Type B pancreatic cell (in vitro differentiated cells): ENCODE results near the gene PLEKHA8. TPM values are rescaled to one million over a fixed set of nuclear protein-coding genes. Genes with fewer than 3 reads are reported as not detected.

Source experiments
- DNase-seq: peaks from one replicate; pipeline ENCODE4 v3.0.0; 2021; ENCODE audit warnings: mixed read lengths; ENCODE audit not compliant: unreplicated experiment; ENCODE audit errors: extremely low spot score
- H3K27ac Mint-ChIP-seq: 2 replicates; pipeline ENCODE4 v1.8.0; 2021; ENCODE audit warnings: mild to moderate bottlenecking, mixed read lengths
- H3K27me3 Mint-ChIP-seq: 2 replicates; pipeline ENCODE4 v1.8.0; 2021; ENCODE audit warnings: mixed read lengths
- H3K36me3 Mint-ChIP-seq: 2 replicates; pipeline ENCODE4 v1.8.0; 2021; ENCODE audit warnings: mixed read lengths
- H3K4me1 Mint-ChIP-seq: one replicate; pipeline ENCODE4 v1.8.0; 2021; ENCODE audit warnings: mixed read lengths; ENCODE audit not compliant: unreplicated experiment
- H3K4me3 Mint-ChIP-seq: 2 replicates; pipeline ENCODE4 v1.8.0; 2021; ENCODE audit warnings: mild to moderate bottlenecking, mixed read lengths
- H3K9me3 Mint-ChIP-seq: 2 replicates; pipeline ENCODE4 v1.8.0; 2021; ENCODE audit warnings: mixed read lengths
- total RNA-seq: library from RNA; stranded (reverse); gene quantifications from 2 replicates; pipeline ENCODE4 v1.2.1, GENCODE V29; 2021; ENCODE audit warnings: low replicate concordance
- TF ChIP-seq, protein P1 (sequence below): fragments of 200-600 bp; sonication (generic); conservative IDR thresholded peaks from 2 replicates; pipeline ENCODE4 v1.5.0; 2021; ENCODE audit warnings: antibody characterized with exemption, mild to moderate bottlenecking

The PLEKHA8 gene
- total RNA-seq, 1 donor from 2014 or later: 46.0 TPM

DNA sequence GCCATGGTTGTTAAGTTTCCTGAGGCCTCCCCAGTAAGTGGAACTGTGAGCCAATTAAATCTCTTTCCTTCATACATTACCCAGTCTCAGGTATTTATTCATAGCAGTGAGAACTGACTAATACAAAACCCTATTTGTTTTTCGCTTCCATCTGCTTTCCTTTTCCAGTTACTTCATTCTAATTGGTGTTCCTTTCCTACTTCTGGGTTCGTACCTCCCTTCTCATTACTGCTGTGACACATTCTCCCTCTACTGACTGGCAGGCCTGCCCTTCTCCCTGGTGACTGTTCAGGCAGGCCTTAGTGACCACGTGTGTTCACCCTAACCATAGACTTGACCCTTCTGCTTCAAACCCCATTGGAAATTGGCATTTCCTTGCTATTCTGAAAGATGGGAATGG lies 144.2 kb downstream of the PLEKHA8 start:
- H3K9me3 Mint-ChIP-seq: no peaks in the 10 kb centered on the region
- TF ChIP-seq, protein P1, sequence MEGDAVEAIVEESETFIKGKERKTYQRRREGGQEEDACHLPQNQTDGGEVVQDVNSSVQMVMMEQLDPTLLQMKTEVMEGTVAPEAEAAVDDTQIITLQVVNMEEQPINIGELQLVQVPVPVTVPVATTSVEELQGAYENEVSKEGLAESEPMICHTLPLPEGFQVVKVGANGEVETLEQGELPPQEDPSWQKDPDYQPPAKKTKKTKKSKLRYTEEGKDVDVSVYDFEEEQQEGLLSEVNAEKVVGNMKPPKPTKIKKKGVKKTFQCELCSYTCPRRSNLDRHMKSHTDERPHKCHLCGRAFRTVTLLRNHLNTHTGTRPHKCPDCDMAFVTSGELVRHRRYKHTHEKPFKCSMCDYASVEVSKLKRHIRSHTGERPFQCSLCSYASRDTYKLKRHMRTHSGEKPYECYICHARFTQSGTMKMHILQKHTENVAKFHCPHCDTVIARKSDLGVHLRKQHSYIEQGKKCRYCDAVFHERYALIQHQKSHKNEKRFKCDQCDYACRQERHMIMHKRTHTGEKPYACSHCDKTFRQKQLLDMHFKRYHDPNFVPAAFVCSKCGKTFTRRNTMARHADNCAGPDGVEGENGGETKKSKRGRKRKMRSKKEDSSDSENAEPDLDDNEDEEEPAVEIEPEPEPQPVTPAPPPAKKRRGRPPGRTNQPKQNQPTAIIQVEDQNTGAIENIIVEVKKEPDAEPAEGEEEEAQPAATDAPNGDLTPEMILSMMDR: no peak
- H3K27ac Mint-ChIP-seq: peak overlapping the region; percentile 3
- H3K4me1 Mint-ChIP-seq: peaks cover 24% of the 10 kb centered on the region
- DNase-seq: no peak
- H3K4me3 Mint-ChIP-seq: no peak overlapping the region
- no peaks in the 10 kb centered on the region for H3K36me3 Mint-ChIP-seq
- H3K27me3 Mint-ChIP-seq: no peaks in the 10 kb centered on the region

DNA sequence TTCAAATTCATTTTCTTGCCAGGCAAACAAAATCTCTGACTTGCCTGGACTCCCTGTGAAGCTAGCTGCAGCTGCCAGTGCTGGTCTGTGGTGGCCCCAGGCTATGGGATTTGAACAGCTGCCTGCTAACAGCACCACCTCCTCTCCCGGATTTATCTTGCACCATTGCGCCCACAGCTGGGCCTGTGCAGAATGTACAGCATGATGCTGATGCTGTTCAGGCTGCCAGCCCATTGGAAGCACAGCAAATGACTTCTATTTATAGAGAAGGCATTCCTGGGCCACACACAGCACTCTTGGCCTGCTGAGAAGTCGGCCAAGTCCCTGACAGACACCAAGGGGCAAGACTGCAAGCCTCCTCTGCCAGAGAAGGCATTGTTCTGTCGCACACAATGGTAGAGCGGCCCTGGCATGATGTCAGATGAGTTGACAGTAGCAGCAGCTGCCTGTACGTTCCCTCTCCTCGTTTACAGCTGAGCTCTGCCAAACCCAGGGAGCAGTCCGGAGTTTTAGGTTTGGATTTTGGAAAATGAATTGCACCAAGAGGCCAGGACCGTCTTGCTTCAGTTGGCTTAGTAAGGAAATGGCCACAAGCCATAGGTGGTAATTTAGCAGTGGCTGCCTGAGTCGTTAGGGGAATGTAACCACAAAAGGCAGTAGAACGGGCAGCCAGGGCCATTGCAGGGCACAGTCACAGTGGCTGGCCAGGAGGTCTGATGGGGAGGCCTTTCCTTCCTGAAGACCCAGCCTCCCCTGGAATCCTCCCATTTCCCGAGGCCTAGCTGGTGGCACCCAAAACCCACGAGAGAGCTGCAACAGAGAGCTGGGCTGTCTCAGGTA lies 145.1 kb downstream of the PLEKHA8 start:
- peaks cover 24% of the 10 kb centered on the region for H3K4me1 Mint-ChIP-seq
- H3K4me3 Mint-ChIP-seq: no peak overlapping the region
- H3K36me3 Mint-ChIP-seq: no peaks in the 10 kb centered on the region
- no peak for DNase-seq
- H3K27ac Mint-ChIP-seq: peak overlapping the region; percentile 12
- H3K27me3 Mint-ChIP-seq: no peaks in the 10 kb centered on the region
- H3K9me3 Mint-ChIP-seq: no peaks in the 10 kb centered on the region
- TF ChIP-seq, protein P1: no peak

DNA sequence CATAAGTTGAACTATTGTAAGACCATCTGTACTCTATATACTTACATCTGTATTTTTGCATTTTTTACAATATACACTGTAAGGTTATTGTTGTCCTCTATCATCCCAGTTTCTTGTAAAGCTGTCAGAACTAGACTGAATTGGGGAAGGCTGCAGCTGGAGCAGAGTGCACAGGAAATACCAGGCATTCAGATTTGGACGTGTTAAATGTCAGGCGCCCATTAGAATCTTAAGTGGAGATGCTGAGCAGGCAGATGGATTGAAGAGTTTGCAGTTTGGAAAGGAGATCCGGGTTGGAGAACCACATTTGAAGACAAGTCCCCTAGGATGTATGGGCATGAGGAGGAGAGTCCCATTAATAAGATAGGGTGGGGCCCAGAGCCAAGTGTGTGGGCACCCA lies 147.0 kb downstream of the PLEKHA8 start:
- H3K4me3 Mint-ChIP-seq: no peak overlapping the region
- no peaks in the 10 kb centered on the region for H3K27me3 Mint-ChIP-seq
- DNase-seq: no peak
- H3K36me3 Mint-ChIP-seq: no peaks in the 10 kb centered on the region
- H3K27ac Mint-ChIP-seq: no peak overlapping the region
- TF ChIP-seq, protein P1: no peak
- no peaks in the 10 kb centered on the region for H3K9me3 Mint-ChIP-seq
- peaks cover 14% of the 10 kb centered on the region for H3K4me1 Mint-ChIP-seq

DNA sequence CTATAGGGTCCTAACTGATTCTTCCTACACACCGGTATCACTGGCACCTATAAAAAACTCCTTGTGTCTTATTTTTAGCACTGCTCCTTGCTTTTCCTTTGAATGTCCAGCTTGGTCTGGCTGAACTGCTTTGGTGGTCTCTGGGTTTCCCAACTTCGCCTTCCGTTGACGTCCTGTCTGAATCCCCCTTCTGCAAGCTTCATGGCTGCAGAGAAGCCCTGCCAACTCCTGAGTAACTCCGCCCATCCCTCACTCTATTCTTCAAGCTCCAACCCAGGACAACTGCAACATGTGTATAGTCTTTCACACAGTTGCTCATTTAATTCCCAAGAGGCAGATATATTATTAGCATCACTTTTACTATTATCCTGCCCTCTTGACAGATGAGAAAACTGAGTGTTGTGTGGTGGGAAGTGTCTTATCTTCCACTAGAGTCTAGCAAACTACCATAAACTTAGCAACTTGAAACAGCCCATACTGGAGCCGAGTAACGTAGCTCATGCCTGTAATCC lies 147.5 kb downstream of the PLEKHA8 start:
- no peak for DNase-seq
- Mint-ChIP-seq H3K4me1 (peaks cover 14% of the 10 kb centered on the region), H3K4me3 (no peak overlapping the region), H3K27ac (no peak overlapping the region), H3K27me3 (no peaks in the 10 kb centered on the region), H3K36me3 (no peaks in the 10 kb centered on the region), H3K9me3 (no peaks in the 10 kb centered on the region)
- TF ChIP-seq, protein P1: no peak

DNA sequence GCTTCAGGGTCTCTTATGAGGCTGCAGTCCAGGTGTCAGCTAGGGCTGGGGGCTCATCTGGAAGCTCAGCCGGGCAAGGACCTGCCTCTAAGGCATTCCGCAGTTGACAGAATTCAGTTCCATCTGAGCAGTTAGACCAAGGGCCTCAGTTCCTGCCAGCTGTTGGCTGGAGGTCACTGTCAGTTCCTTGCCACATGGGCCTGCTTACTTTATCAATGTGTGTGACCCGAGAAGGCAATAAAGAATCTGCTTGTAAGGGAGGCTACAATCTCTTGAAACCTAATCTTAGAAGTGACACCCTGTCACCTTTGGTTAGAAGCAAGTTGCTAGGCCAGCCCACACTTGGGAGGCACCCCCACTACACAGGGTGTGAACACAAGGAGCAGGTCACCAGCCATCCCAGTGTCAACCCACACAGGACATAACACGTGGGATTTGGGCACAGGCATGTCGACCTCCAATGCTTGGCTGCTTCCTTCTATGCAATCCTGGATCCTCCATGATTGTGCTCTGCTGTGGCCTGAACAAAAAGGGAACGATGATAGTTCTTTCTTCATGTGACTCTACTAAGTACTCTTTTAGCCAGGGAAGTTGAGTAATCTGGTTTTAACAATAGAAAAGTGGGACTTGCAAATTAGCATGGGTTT lies 148.4 kb downstream of the PLEKHA8 start:
- Mint-ChIP-seq H3K4me1 (peaks cover 14% of the 10 kb centered on the region), H3K27ac (no peak overlapping the region), H3K36me3 (no peaks in the 10 kb centered on the region), H3K4me3 (no peak overlapping the region), H3K27me3 (no peaks in the 10 kb centered on the region), H3K9me3 (no peaks in the 10 kb centered on the region)
- DNase-seq: no peak
- TF ChIP-seq, protein P1: no peak
